HepG2 (cell line): ENCODE results near the gene SMURF2. TPM values are rescaled to one million over a fixed set of nuclear protein-coding genes. Genes with fewer than 3 reads are reported as not detected.

Experiments
- BATF2 ChIP-seq: sonication (generic); formaldehyde crosslinking; IDR thresholded peaks from 2 replicates; pipeline ENCODE4 v1.8.0; 2022; ENCODE audit warnings: mild to moderate bottlenecking, missing genetic modification reagents, moderate library complexity
- CREBL2 ChIP-seq: sonication (generic); formaldehyde crosslinking; IDR thresholded peaks from 2 replicates; pipeline ENCODE4 v1.8.1; 2023; ENCODE audit warnings: missing genetic modification reagents, mild to moderate bottlenecking, borderline replicate concordance
- GMEB1 ChIP-seq: sonication (generic); formaldehyde crosslinking; IDR thresholded peaks from 2 replicates; pipeline ENCODE4 v1.5.1; 2020; ENCODE audit warnings: missing genetic modification reagents, mild to moderate bottlenecking, borderline replicate concordance
- KLF16 ChIP-seq, 2 experiments: sonication (generic) in 1 of 2; formaldehyde crosslinking in 1 of 2; IDR thresholded peaks; 2 replicates each; pipeline versions ENCODE4 v1.6.1 to v1.8.0; 2016 to 2023; ENCODE audit warnings: missing genetic modification reagents in 2 of 2, missing compliant biosample characterization in 1 of 2
- NPAS2 ChIP-seq: sonication (generic); formaldehyde crosslinking; IDR thresholded peaks from 2 replicates; pipeline ENCODE4 v1.8.0; 2022; ENCODE audit warnings: mild to moderate bottlenecking, missing genetic modification reagents, borderline replicate concordance
- POLR2G ChIP-seq: fragments of 200-400 bp; formaldehyde crosslinking; IDR thresholded peaks from 2 replicates; pipeline ENCODE4 v1.6.1; 2018; ENCODE audit warnings: mild to moderate bottlenecking, low read depth, low read length, moderate library complexity
- SNAI1 ChIP-seq: sonication (generic); formaldehyde crosslinking; IDR thresholded peaks from 2 replicates; pipeline ENCODE4 v1.5.0; 2020; ENCODE audit warnings: mild to moderate bottlenecking, missing genetic modification reagents, borderline replicate concordance
- TFDP1 ChIP-seq: IDR thresholded peaks from 2 replicates; pipeline ENCODE4 v1.6.1; 2016; ENCODE audit warnings: missing compliant biosample characterization, missing genetic modification reagents, borderline replicate concordance
- ZMYM4 ChIP-seq: sonication (generic); formaldehyde crosslinking; IDR thresholded peaks from 2 replicates; pipeline ENCODE4 v1.8.1; 2023; ENCODE audit warnings: mild to moderate bottlenecking, missing genetic modification reagents
- ZNF577 ChIP-seq: sonication (generic); formaldehyde crosslinking; IDR thresholded peaks from 2 replicates; pipeline ENCODE4 v1.4.0; 2020; ENCODE audit warnings: mild to moderate bottlenecking, low read depth, missing genetic modification reagents, borderline replicate concordance
- ZNF747 ChIP-seq: sonication (generic); formaldehyde crosslinking; IDR thresholded peaks from 2 replicates; pipeline ENCODE4 v1.8.1; 2023; ENCODE audit warnings: missing genetic modification reagents, mild to moderate bottlenecking, borderline replicate concordance
- ZNF883 ChIP-seq: sonication (generic); formaldehyde crosslinking; IDR thresholded peaks from 2 replicates; pipeline ENCODE4 v1.5.1; 2020; ENCODE audit warnings: mild to moderate bottlenecking, missing genetic modification reagents; ENCODE audit errors: not compliant biosample characterization
- ZSCAN25 ChIP-seq: sonication (generic); formaldehyde crosslinking; IDR thresholded peaks from 2 replicates; pipeline ENCODE4 v1.8.0; 2022; ENCODE audit warnings: mild to moderate bottlenecking, missing genetic modification reagents
- polyA plus RNA-seq, 8 experiments: library from polyadenylated mRNA; depleted of rRNA in 3 of 8; stranded (reverse) in 7 of 8; unstranded in 1 of 8; fragments of >200 nt; fragmentation: Illumina TruSeq in 4 of 8; extraction: Trizol in 4 of 8; gene quantifications; 2 replicates each; pipeline versions ENCODE4 v1.2.1 to v1.2.3, GENCODE V29; 2011 to 2016; ENCODE audit warnings: low read depth in 4 of 8, missing spikeins in 1 of 8, mixed read lengths in 1 of 8; ENCODE audit not compliant: insufficient read depth in 1 of 8
- total RNA-seq, 5 experiments: library from RNA; depleted of rRNA; stranded (reverse); fragments of >200 nt; fragmentation: Illumina TruSeq; extraction: Trizol; gene quantifications; 2 replicates each; pipeline ENCODE4 v1.2.3, GENCODE V29; 2016; ENCODE audit warnings: low read depth in 1 of 5
- TF ChIP-seq, protein P1 (sequence below): sonication (generic); formaldehyde crosslinking; IDR thresholded peaks from 2 replicates; pipeline ENCODE4 v1.5.0; 2020; ENCODE audit warnings: missing genetic modification reagents, mild to moderate bottlenecking, borderline replicate concordance
- TF ChIP-seq, protein P2 (sequence below): sonication (generic); formaldehyde crosslinking; IDR thresholded peaks from 2 replicates; pipeline ENCODE4 v1.4.0; 2020; ENCODE audit warnings: missing genetic modification reagents
- TF ChIP-seq, protein P3 (sequence below): sonication (generic); formaldehyde crosslinking; IDR thresholded peaks from 2 replicates; pipeline ENCODE4 v1.8.0; 2022; ENCODE audit warnings: missing genetic modification reagents, mild to moderate bottlenecking, inconsistent platforms, borderline replicate concordance
- TF ChIP-seq, protein P4 (sequence below): sonication (generic); formaldehyde crosslinking; IDR thresholded peaks from 2 replicates; pipeline ENCODE4 v1.4.0; 2020; ENCODE audit warnings: mild to moderate bottlenecking, missing genetic modification reagents

SMURF2 gene
- total and polyA plus RNA-seq, 2 of the 13 experiments (the other 11 are each of a cell fraction or from before 2014, with no cell fraction given): 14.9 to 24.3 TPM

DNA sequence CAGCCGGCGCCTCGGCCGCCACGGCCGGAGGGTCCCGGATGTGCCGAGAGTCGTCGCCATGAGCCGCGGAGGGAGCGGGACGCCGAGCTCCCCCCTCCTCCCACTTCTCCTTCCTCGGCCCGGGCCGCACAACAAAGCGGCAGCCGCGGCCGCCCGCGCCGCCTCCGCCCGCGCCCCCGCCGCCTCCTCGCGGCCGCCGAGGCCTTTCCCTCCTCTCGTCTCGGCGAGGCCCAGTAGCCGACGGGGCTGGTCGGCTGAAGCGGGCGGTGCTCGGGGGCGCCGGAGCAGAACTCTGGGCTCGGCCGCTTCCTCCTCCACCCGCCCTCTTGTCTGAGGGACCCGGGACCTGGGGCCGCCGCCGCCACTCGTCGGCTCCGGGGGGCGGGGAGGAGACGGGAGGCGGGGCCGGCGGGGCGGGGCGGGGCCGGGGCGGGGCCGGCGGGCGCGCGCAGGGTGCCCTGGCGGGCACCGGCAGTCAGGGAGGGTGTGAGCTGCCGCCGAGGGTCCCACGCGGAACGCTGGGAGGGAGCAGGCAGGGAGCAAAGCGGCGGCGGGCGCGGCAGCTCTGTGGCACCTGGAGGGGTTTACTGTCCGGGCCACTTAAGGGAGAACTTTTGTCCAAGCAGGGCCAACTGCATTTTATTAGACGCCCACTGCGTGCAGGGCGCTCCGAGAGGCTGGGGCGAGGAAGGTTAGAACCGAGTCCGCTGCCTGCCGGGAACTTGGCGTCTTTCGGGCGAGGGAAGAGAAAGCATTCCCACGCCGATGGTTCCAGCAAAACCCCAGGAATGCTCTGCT is at the start of gene SMURF2 (continued):
- no peak for TF ChIP-seq SNAI1 (CRISPR knock-in tag)
- peak; percentile 24; the same call in 1 of the 2 replicates for TF ChIP-seq TFDP1 (CRISPR knock-in tag)
- peak in 1 of 2 experiments; percentile 68; a peak in 1 of 4 replicates for TF ChIP-seq KLF16 (CRISPR knock-in tag; IDR thresholded peaks at IDR 0.05)
- no peak for TF ChIP-seq ZSCAN25 (CRISPR knock-in tag)
- 0 out of 2 replicates have a peak, but pooled peaks have one; percentile 15 for TF ChIP-seq GMEB1 (CRISPR knock-in tag)
- peak; percentile 91 for TF ChIP-seq POLR2G
- no peak for TF ChIP-seq ZNF883 (CRISPR knock-in tag)
- no peak for TF ChIP-seq ZNF747
- TF ChIP-seq CREBL2: no peak
- no peak for TF ChIP-seq BATF2
- TF ChIP-seq, protein P1, sequence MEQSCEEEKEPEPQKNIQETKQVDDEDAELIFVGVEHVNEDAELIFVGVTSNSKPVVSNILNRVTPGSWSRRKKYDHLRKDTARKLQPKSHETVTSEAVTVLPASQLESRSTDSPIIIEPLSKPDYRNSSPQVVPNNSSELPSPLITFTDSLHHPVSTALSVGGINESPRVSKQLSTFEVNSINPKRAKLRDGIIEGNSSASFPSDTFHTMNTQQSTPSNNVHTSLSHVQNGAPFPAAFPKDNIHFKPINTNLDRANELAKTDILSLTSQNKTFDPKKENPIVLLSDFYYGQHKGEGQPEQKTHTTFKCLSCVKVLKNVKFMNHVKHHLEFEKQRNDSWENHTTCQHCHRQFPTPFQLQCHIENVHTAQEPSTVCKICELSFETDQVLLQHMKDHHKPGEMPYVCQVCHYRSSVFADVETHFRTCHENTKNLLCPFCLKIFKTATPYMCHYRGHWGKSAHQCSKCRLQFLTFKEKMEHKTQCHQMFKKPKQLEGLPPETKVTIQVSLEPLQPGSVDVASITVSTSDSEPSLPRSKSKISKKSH: no peak
- no peak for TF ChIP-seq ZMYM4 (CRISPR knock-in tag)
- TF ChIP-seq, protein P2, sequence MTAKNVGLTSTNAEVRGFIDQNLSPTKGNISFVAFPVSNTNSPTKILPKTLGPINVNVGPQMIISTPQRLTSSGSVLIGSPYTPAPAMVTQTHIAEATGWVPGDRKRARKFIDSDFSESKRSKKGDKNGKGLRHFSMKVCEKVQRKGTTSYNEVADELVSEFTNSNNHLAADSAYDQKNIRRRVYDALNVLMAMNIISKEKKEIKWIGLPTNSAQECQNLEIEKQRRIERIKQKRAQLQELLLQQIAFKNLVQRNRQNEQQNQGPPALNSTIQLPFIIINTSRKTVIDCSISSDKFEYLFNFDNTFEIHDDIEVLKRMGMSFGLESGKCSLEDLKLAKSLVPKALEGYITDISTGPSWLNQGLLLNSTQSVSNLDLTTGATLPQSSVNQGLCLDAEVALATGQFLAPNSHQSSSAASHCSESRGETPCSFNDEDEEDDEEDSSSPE: peak; percentile 14; the same call in 1 of the 2 replicates
- TF ChIP-seq NPAS2 (CRISPR knock-in tag): no peak
- TF ChIP-seq, protein P3, sequence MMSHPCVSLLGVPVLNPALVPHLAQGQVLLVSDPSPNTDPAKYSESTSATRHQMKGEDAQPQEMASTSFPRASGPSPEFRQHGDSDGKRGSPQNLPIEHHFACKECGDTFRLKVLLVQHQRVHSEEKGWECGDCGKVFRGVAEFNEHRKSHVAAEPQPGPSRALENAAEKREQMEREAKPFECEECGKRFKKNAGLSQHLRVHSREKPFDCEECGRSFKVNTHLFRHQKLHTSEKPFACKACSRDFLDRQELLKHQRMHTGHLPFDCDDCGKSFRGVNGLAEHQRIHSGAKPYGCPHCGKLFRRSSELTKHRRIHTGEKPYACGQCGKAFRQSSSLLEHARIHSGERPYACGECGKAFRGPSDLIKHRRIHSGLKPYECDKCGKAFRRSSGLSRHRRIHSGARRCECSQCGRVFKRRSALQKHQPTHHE (CRISPR knock-in tag): no peak
- TF ChIP-seq, protein P4, sequence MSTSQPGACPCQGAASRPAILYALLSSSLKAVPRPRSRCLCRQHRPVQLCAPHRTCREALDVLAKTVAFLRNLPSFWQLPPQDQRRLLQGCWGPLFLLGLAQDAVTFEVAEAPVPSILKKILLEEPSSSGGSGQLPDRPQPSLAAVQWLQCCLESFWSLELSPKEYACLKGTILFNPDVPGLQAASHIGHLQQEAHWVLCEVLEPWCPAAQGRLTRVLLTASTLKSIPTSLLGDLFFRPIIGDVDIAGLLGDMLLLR: peak; percentile 15; the same call in 1 of the 2 replicates
- no peak for TF ChIP-seq ZNF577 (CRISPR knock-in tag)
